DOHH2 (cell line): ENCODE results near the gene TMCO4.
A peak's percentile ranks its signal among the peaks of the same experiment; 100 is the strongest.

Source experiments
- H3F3A ChIP-seq: fragments of 200-600 bp; sonication (generic), shearing (Covaris generic); 2 replicates; pipeline ENCODE4 v1.6.0; 2016; ENCODE audit warnings: antibody characterized with exemption, mild to moderate bottlenecking; ENCODE audit not compliant: control insufficient read depth, insufficient read depth
- H3K27ac ChIP-seq: fragments of 200-600 bp; sonication (generic); 2 replicates; pipeline ENCODE4 v1.5.1; 2014; ENCODE audit warnings: low read depth, mild to moderate bottlenecking, low read length, moderate library complexity
- H3K27me3 ChIP-seq: fragments of 200-600 bp; sonication (generic); 2 replicates; pipeline ENCODE4 v1.6.1; 2014; ENCODE audit warnings: mild to moderate bottlenecking, low read length, mixed read lengths; ENCODE audit not compliant: control insufficient read depth
- H3K36me3 ChIP-seq: fragments of 200-600 bp; sonication (generic); 2 replicates; pipeline ENCODE4 v1.6.1; 2014; ENCODE audit warnings: mild to moderate bottlenecking, low read length, moderate library complexity, mixed read lengths; ENCODE audit not compliant: control insufficient read depth
- H3K4me1 ChIP-seq: fragments of 200-600 bp; sonication (generic); 2 replicates; pipeline ENCODE4 v1.6.1; 2014; ENCODE audit warnings: mild to moderate bottlenecking, low read length, mixed read lengths; ENCODE audit not compliant: control insufficient read depth
- H3K4me2 ChIP-seq: fragments of 200-600 bp; sonication (generic); 2 replicates; pipeline ENCODE4 v1.6.0; 2014; ENCODE audit warnings: mild to moderate bottlenecking, low read length, moderate library complexity
- H3K4me3 ChIP-seq: fragments of 200-600 bp; sonication (generic); 2 replicates; pipeline ENCODE4 v1.5.1; 2014; ENCODE audit warnings: mild to moderate bottlenecking, low read length, mixed read lengths
- H3K79me2 ChIP-seq: fragments of 200-600 bp; sonication (generic); 2 replicates; pipeline ENCODE4 v1.6.1; 2014; ENCODE audit warnings: mild to moderate bottlenecking, low read length, mixed read lengths; ENCODE audit not compliant: control insufficient read depth
- H3K9me2 ChIP-seq: fragments of 200-600 bp; sonication (generic); replicated peaks from 2 replicates; pipeline ENCODE4 v1.6.1; 2014; ENCODE audit warnings: mild to moderate bottlenecking, low read length, mixed read lengths; ENCODE audit not compliant: control insufficient read depth
- H3K9me3 ChIP-seq: fragments of 200-600 bp; sonication (generic); 2 replicates; pipeline ENCODE4 v1.6.1; 2014; ENCODE audit warnings: antibody characterized with exemption, low read length, mixed read lengths; ENCODE audit not compliant: control insufficient read depth, insufficient read depth
- H4K20me1 ChIP-seq: fragments of 200-600 bp; sonication (generic); 2 replicates; pipeline ENCODE4 v1.6.0; 2014; ENCODE audit warnings: low read depth, mild to moderate bottlenecking, antibody characterized with exemption, low read length, moderate library complexity; ENCODE audit not compliant: control insufficient read depth, insufficient read depth
- CTCF ChIP-seq: fragments of 200-600 bp; sonication (generic); IDR thresholded peaks from one replicate; pipeline ENCODE4 v1.5.1; 2014; ENCODE audit warnings: antibody characterized with exemption, mild to moderate bottlenecking, low read depth, low read length; ENCODE audit not compliant: poor library complexity, severe bottlenecking
- EZH2phosphoT487 ChIP-seq: fragments of 200-600 bp; sonication (generic); IDR thresholded peaks from 2 replicates; pipeline ENCODE4 v1.6.1; 2017; ENCODE audit warnings: borderline replicate concordance, mild to moderate bottlenecking, antibody characterized with exemption, low read length, moderate library complexity, mixed read lengths

The TMCO4 gene

GRCh38 chr1:19643602-19644394 lies 155.9 kb downstream of the TMCO4 start, which contains the start of gene NBL1:
Gene NBL1 (plus strand): TSS chr1:19644311. CDS start chr1:19655031, 10,720 bp downstream.
- TF ChIP-seq EZH2phosphoT487, result peak; percentile 89
- no peak for TF ChIP-seq CTCF
- no peak within 1 kb of the TSS for H3K27ac ChIP-seq

DNA sequence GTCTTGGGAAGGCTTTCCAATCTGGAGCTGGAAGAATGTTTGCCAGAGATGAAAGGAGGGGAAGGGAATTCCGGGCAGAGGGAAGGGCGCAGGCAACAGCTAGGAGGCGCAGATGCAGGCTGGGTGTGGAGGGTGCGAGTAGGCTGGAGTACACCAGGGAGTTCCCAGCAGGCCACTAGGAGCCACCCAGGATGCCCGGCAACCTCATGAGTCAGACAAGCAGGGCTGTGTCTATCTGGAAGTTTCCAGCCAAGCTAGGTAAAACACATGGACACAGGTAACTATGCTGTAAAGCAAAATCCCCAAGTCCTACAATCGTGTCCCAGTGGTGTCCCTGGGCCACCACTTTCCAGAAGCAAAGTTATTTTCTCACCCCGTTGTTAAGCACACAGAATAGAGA lies 156.6 kb downstream of the TMCO4 start:
- Histone ChIP-seq H3K36me3 (no peaks in the 10 kb centered on the region), H3K9me2 (no peaks in the 10 kb centered on the region), H4K20me1 (no peaks in the 10 kb centered on the region), H3K4me2 (no peak overlapping the region), H3K27ac (no peak overlapping the region), H3F3A (no peaks in the 10 kb centered on the region), H3K27me3 (peaks cover 59% of the 10 kb centered on the region), H3K79me2 (no peaks in the 10 kb centered on the region), H3K4me1 (peaks cover 3% of the 10 kb centered on the region; the same call in 1 of the 2 replicates), H3K4me3 (no peak overlapping the region), H3K9me3 (no peaks in the 10 kb centered on the region)
- TF ChIP-seq CTCF (no peak), EZH2phosphoT487 (no peak)

More at GRCh38 chr1:19643602-19644394, 155.9 kb downstream of the TMCO4 start, which contains the start of gene NBL1:
- Histone ChIP-seq H3K4me3 (peak within 1 kb of the TSS; percentile 35), H3K36me3 (no peaks in the 10 kb centered on the region), H4K20me1 (no peaks in the 10 kb centered on the region), H3K4me1 (peaks cover 3% of the 10 kb centered on the region; the same call in 1 of the 2 replicates), H3F3A (no peaks in the 10 kb centered on the region), H3K4me2 (peak within 1 kb of the TSS; percentile 58), H3K9me3 (no peaks in the 10 kb centered on the region), H3K79me2 (no peaks in the 10 kb centered on the region), H3K27me3 (peaks cover 59% of the 10 kb centered on the region), H3K9me2 (no peaks in the 10 kb centered on the region)

- H3K9me2 ChIP-seq, result no peaks in the 10 kb centered on the region
- no peak overlapping the region for H3K4me3 ChIP-seq
- TF ChIP-seq CTCF, result no peak
- no peak for TF ChIP-seq EZH2phosphoT487
- H3K27ac ChIP-seq, result no peak overlapping the region
- H3K4me1 ChIP-seq, result peaks cover 3% of the 10 kb centered on the region; the same call in 1 of the 2 replicates
- H3K4me2 ChIP-seq, result no peak overlapping the region
- H4K20me1 ChIP-seq, result no peaks in the 10 kb centered on the region
- H3K9me3 ChIP-seq, result no peaks in the 10 kb centered on the region
- H3K79me2 ChIP-seq, result no peaks in the 10 kb centered on the region
- peaks cover 39% of the 10 kb centered on the region for H3K27me3 ChIP-seq
- no peaks in the 10 kb centered on the region for H3K36me3 ChIP-seq
- no peaks in the 10 kb centered on the region for H3F3A ChIP-seq
Measured at GRCh38 chr1:19640363-19641316, 159.1 kb downstream of the TMCO4 start.
